ENCODE data around the gene SLA2. TPM values are rescaled to one million over a fixed set of nuclear protein-coding genes. Genes with fewer than 3 reads are reported as not detected.
A peak's percentile ranks its signal among the peaks of the same experiment; 100 is the strongest.

SLA2 gene
- total RNA-seq, 2 experiments from 2014 or later, result 19.9 to 21.3 TPM

DNA sequence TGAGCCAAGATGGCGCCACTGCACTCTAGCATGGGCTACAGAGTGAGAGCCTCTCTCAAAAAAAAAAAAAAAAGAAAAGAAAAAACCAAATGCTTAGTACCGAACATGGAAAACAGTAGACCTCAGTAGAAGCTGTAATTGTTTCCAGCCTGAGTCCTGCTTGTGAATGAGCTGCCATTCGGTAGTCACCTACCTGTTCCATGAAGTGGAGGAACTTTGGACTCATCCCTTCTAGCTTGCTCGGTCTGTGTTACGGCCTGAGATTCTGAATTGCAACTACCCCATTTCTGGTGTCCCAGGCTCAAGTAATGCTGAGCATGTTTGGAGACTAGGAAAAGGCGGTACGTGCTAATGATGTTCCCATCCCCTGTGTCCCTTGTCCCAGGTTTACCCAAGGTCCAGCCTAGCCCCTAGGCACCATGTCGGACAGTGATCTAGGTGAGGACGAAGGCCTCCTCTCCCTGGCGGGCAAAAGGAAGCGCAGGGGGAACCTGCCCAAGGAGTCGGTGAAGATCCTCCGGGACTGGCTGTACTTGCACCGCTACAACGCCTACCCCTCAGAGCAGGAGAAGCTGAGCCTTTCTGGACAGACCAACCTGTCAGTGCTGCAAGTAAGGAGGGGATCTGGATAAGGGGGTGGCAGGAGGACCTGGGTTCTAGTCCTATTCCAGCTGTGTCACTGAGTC, 67.5 kb downstream of the SLA2 start:
- peaks cover 40% of the 10 kb centered on the region for H3K4me1 Mint-ChIP-seq (ENCODE audit: low read depth)
- no peak overlapping the region for H3K4me3 ChIP-seq (ENCODE audit: low read length)
- H3K27ac ChIP-seq (ENCODE audit: low read depth in 1 of 2, low read length in 2 of 2), result no peak overlapping the region
- H3K9me3 ChIP-seq (ENCODE audit: control insufficient read depth in 1 of 2, insufficient read depth in 1 of 2, low read length in 2 of 2), result no peaks in the 10 kb centered on the region
- no peaks in the 10 kb centered on the region for H3K27me3 ChIP-seq (ENCODE audit: control insufficient read depth in 1 of 2, insufficient read depth in 2 of 2, low read length in 2 of 2)
- peak overlapping the region; percentile 42 for H3K27ac Mint-ChIP-seq
- ChIA-PET CTCF (interaction anchor here (2.7 to 8.5 kb wide), 2 partner anchors 9 to 27 kb away, joined by 9 to 57 read pairs; partner anchors contain the start of gene RAB5IF), POLR2A (interaction anchor here (0.5 to 8.2 kb wide), 2 partner anchors 19 to 465 kb away, joined by 3 to 115 read pairs; no protein-coding TSS in a partner anchor)
- DNase-seq (no peak), ATAC-seq (ENCODE audit: poor library complexity) (no peak)
- no peaks in the 10 kb centered on the region for H3K9me3 Mint-ChIP-seq
- peaks cover 59% of the 10 kb centered on the region for H3K36me3 Mint-ChIP-seq (ENCODE audit: low read depth)
- TF ChIP-seq, protein P1, sequence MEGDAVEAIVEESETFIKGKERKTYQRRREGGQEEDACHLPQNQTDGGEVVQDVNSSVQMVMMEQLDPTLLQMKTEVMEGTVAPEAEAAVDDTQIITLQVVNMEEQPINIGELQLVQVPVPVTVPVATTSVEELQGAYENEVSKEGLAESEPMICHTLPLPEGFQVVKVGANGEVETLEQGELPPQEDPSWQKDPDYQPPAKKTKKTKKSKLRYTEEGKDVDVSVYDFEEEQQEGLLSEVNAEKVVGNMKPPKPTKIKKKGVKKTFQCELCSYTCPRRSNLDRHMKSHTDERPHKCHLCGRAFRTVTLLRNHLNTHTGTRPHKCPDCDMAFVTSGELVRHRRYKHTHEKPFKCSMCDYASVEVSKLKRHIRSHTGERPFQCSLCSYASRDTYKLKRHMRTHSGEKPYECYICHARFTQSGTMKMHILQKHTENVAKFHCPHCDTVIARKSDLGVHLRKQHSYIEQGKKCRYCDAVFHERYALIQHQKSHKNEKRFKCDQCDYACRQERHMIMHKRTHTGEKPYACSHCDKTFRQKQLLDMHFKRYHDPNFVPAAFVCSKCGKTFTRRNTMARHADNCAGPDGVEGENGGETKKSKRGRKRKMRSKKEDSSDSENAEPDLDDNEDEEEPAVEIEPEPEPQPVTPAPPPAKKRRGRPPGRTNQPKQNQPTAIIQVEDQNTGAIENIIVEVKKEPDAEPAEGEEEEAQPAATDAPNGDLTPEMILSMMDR (IDR thresholded peaks at IDR 0.05), result no peak
- peaks cover 36% of the 10 kb centered on the region for H3K4me1 ChIP-seq (ENCODE audit: insufficient read depth, low read length)
- intact Hi-C loops (cut with DNase I, micrococcal nuclease), result no loop called here
- peak overlapping the region; percentile 20 for H3K4me3 Mint-ChIP-seq
- peaks cover 43% of the 10 kb centered on the region for H3K36me3 ChIP-seq (ENCODE audit: insufficient read depth, low read length)
- H3K27me3 Mint-ChIP-seq, result no peaks in the 10 kb centered on the region

DNA sequence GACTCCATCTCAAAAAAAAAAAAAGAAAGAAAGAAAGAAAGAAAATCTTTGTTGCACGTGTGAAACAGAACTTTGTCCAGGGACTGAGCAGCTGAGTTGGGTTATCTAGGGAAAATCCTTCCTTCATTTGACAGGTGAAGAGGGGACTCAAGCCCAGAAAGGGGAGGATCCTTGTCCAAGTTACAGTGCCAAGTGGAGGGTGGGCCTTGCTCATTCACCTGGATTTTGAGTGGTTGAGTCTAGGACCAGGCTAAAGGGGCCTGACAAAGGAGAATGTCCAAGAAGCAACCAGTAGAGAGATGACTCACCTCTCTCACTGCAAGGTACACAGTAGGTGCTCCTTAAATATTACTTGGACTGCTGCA, 69.9 kb downstream of the SLA2 start:
- Histone ChIP-seq H3K27me3 (ENCODE audit: control insufficient read depth in 1 of 2, insufficient read depth in 2 of 2, low read length in 2 of 2) (no peaks in the 10 kb centered on the region), H3K9me3 (ENCODE audit: control insufficient read depth in 1 of 2, insufficient read depth in 1 of 2, low read length in 2 of 2) (no peaks in the 10 kb centered on the region), H3K4me1 (ENCODE audit: insufficient read depth, low read length) (peaks cover 45% of the 10 kb centered on the region), H3K27ac (ENCODE audit: low read depth in 1 of 2, low read length in 2 of 2) (no peak overlapping the region), H3K36me3 (ENCODE audit: insufficient read depth, low read length) (peaks cover 24% of the 10 kb centered on the region), H3K4me3 (ENCODE audit: low read length) (no peak overlapping the region)
- ATAC-seq (ENCODE audit: poor library complexity) (no peak), DNase-seq (no peak)
- POLR2A ChIA-PET, result interaction anchor here (1.0 to 8.2 kb wide), 6 partner anchors 12 to 69 kb away, joined by 3 to 115 read pairs (median 11); partner anchors contain the start of genes RAB5IF and SLA2
- H3K36me3 Mint-ChIP-seq (ENCODE audit: low read depth), result peaks cover 44% of the 10 kb centered on the region
- peak overlapping the region; percentile 90 for H3K4me3 Mint-ChIP-seq
- peaks cover 48% of the 10 kb centered on the region for H3K4me1 Mint-ChIP-seq (ENCODE audit: low read depth)
- intact Hi-C loops (cut with DNase I, micrococcal nuclease), result no loop called here
- H3K9me3 Mint-ChIP-seq, result no peaks in the 10 kb centered on the region
- H3K27me3 Mint-ChIP-seq, result no peaks in the 10 kb centered on the region
- TF ChIP-seq, protein P1 (IDR thresholded peaks at IDR 0.05), result no peak
- peak overlapping the region; percentile 97 for H3K27ac Mint-ChIP-seq
- CTCF ChIA-PET, result interaction anchor here (0.8 to 8.5 kb wide), 5 partner anchors 12 to 157 kb away, joined by 3 to 57 read pairs (median 3); partner anchors contain the start of gene RAB5IF

DNA sequence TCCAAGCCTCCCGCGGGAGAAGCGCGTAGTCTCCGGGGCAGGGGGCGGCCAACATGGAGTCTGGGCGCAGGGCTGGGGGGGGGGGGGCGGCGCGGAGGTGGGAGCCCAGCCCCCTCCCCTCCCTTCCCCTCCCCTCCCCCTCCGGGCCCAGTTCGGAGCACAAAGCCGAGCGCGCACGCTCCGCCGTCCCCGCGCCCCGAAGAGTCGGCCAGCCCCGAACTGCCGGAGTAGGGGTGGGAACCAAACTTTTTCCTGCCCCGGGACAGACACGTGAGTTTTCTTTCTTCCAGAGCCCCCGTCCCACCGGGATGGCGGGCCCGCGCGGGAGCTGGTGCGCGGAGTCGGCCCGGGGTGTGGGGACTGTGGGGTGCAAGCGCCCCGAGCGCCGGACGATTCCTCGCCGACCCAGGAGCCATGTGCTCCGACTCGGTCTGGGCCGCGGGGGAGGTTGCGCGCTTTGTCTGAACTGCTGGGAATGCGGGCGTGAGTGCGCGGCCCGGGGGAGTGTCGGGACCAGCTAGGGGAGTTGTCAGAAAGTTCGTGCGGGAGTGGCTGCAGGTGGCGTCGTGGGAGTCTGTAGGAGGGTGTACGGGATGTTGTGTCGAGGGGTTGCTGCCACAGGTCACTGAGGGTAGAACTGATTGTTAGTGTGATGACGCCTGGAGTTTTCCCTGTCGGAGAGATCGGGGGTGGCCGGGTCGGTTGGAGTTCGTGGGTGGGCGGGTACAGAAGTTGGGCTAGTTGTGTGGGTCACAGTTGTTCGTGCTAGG, 71.4 kb downstream of the SLA2 start:
- H3K27ac Mint-ChIP-seq, result peak overlapping the region; percentile 97
- Histone ChIP-seq H3K4me3 (ENCODE audit: low read length) (peak overlapping the region; percentile 97), H3K27ac (ENCODE audit: low read depth in 1 of 2, low read length in 2 of 2) (peak overlapping the region; percentile 100), H3K27me3 (ENCODE audit: control insufficient read depth in 1 of 2, insufficient read depth in 2 of 2, low read length in 2 of 2) (no peaks in the 10 kb centered on the region), H3K9me3 (ENCODE audit: control insufficient read depth in 1 of 2, insufficient read depth in 1 of 2, low read length in 2 of 2) (no peaks in the 10 kb centered on the region), H3K36me3 (ENCODE audit: insufficient read depth, low read length) (peaks cover 11% of the 10 kb centered on the region), H3K4me1 (ENCODE audit: insufficient read depth, low read length) (peaks cover 45% of the 10 kb centered on the region)
- TF ChIP-seq, protein P1 (IDR thresholded peaks at IDR 0.05), result no peak
- intact Hi-C loops (cut with DNase I, micrococcal nuclease), result loop anchor here (2.0 to 5.0 kb wide), 3 partner anchors 20 to 524 kb away; no protein-coding TSS in a partner anchor
- H3K4me1 Mint-ChIP-seq (ENCODE audit: low read depth), result peaks cover 40% of the 10 kb centered on the region
- H3K27me3 Mint-ChIP-seq, result no peaks in the 10 kb centered on the region
- peaks cover 32% of the 10 kb centered on the region for H3K36me3 Mint-ChIP-seq (ENCODE audit: low read depth)
- peak; percentile 35 for ATAC-seq (ENCODE audit: poor library complexity)
- ChIA-PET POLR2A (interaction anchor here (0.8 to 8.2 kb wide), 15 partner anchors 9 to 832 kb away, joined by 3 to 121 read pairs (median 6); partner anchors contain the start of genes DSN1, RAB5IF, RBM39 and SLA2), CTCF (interaction anchor here (0.7 to 8.5 kb wide), 4 partner anchors 17 to 38 kb away, joined by 3 to 57 read pairs (median 15); partner anchors contain the start of gene RAB5IF)
- peak overlapping the region; percentile 90 for H3K4me3 Mint-ChIP-seq
- DNase-seq, result peak in 12 of 14 experiments; percentile 31 to 73 (median 53)
- H3K9me3 Mint-ChIP-seq, result no peaks in the 10 kb centered on the region
